Measurements from ENCODE around the gene PPM1A.

The PPM1A gene

DNA sequence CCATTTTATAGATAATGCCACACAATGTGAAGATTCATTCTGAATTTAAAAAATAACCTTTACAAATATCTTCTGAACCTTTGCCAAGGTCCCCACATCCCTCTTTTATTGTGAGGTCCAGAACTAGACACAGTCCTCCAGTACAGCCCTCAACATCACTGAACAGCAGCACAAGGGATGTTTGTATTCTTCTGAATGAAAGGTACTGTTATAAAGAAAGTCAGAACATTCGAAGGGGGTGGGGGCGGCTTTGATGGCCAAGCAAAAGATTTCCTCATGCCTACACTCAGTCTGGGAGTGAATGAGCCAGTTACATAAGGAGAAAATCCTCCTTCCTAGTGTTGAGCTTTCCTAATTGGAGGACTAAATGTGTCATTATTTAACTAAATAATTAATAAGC, 77.3 kb downstream of the PPM1A start:
- DNase-seq: no peak

GRCh38 chr14:60327447-60328331, 78.7 kb downstream of the PPM1A start:
- DNase-seq: peak; percentile 25

DNA sequence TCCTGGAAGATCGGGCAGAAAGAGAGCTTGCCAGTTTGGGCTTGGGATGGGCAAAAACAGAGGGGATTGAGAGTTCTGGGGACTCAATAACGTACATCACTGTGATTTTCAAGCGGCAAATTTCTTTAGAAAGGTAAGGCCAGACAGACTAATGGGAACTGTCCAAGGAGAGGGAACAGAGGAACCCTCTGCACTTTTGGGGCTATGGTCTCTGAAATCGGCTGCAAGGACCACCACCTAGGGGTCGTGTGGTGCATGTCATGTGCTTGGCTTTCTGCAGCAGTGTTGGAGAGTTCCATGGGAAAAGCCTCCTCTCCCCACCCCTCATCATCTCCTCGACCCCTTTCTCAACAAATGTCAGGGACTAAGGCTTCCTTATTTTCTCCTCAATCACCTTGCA, 79.6 kb downstream of the PPM1A start:
- DNase-seq: no peak

DNA sequence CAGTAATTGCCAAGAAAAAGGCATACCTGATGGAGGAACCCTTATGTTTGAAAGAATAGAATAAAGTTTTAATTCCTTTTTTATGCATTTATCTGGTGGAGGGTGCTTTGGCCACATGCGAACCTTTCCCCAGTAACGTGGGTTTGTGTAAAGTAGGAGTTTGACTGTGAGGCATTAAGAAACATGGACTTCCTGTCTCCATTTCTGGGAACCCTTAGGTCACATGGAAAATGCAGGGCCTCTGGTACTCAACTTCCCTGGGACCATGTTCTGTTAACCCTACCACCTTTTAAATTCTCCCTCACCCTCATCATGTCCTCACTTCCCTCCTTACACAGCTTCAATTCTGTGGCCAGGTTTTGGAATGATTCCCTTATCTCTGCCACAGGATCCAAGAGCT, 80.3 kb downstream of the PPM1A start:
- no peak for DNase-seq

DNA sequence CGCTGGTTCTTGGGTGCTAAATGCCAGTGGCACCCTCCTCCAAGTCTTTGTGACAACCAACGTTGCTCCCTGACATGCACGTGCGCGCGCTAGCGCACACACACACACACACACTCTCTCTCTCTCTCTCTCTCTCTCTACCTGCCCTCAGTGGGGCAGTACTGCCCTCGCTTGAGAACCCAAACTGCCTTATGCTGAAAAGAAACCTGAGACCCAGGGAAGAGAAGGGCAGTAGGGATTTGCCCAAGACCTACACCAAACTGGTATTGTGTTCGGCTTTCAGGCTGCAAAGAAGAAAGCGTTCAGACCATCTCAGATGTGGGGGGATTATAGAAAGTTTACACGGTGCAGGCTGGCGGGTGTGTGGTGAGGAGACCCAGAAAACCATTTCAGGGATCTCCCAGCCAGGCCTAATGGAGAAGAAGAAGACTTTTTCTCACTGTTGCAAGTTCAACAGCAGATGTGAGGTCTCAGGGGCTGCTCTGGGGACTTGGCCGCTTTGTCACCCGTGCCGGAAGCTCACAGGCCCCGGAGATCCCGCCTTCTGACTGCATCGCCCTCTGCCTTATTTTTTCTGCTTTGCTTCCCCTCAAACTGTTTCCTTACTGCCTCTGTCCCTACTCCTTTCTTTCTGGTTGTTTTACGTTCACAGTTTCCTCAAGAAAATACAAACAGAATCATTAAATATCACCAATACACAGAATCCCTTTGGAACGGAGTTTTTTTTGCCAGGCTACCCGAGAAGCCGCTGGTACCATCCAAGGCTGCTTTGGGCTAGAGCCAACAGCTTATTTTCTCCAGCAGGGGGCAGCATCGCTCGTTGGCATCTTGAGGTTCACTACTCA, 82.4 kb downstream of the PPM1A start:
- peak; percentile 39 for DNase-seq

GRCh38 chr14:60332046-60332399, 83.0 kb downstream of the PPM1A start:
- no peak for DNase-seq

DNA sequence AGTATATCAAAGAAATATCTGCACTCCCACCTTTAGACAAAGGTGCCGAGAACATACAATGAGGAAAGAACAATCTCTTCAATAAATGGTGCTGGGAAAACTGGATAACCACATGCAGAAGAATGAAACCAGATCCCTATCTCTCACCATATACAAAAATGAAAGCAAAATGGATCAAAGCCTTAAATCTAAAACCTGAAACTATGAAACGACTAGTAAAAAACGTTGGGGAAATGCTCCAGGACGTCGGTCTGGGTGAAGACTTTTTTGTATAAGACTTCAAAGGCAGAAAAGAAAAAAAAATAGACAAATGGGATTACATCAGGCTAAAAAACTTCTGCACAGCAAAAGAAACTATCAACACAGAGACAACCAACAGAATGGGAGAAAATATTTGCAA, 83.8 kb downstream of the PPM1A start:
- DNase-seq: no peak

DNA sequence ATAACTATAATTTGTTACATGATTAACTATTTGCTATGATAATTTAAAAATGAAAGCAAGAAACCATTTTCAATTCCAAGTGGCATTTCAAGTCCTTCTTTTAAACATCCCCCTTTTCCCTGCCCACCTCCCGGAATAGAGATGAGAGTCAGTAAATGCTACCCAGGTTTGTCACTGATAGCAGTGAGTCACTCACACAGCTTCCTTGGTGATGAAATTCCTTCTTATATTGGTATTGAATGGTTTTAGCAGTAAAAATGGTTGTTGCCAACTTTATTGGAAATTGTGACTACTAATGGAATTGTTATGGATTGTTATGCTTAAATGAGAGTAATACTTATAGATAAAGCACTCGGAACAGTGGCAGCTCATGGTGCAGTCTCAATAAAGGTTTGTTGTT, 90.5 kb downstream of the PPM1A start:
- no peak for DNase-seq

DNA sequence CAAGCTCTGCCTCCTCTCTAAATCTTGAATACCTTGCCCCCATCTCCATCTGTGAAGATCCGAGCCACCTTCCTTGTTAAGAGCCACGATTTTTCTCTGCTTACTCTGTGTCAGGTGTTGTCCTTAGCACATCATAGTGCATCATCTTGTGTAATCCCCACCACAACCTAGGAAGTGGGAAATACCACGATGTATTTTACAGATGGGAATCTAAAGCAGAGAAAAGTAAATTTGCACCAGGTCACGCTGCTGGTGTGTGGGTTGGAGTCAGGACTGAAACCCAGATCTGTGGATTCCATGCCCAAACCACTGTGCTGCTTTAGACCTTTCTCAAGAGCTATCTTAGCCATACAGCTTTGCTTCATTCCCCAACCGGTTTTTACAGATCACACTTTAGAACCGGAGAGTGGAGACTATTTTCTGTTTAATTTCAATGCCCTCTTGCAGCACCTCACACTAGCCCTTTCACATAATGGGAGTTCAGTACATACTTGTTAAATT, 94.6 kb downstream of the PPM1A start:
- no peak for DNase-seq

- no peak for DNase-seq
These were observed 95.7 kb downstream of the PPM1A start for GRCh38 chr14:60344751-60345150.

DNA sequence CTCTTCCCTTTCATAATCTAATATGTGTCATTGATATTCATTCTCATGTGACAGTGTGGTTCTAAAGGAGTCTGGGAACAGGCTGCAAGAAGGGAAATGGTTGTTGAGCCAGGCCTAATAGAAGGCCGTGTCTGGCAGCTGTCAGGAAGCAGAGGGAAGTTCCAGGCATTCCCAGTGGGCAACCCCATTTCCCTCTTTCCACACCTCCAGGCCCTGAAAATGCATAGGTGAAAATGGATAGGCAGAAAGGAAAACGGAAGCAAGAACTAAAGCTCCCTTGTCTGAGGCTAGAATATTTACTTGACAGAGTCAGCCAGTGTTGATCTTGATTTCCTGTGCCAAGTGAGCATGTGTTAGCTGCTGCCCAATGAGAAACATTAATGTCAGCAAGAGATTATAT, 97.7 kb downstream of the PPM1A start:
- DNase-seq: no peak

- DNase-seq: no peak
These were observed 99.2 kb downstream of the PPM1A start for GRCh38 chr14:60348211-60348610.
